BLaER1 treated with 17β-estradiol and CSF1 and Interleukin-3, amounts not matched to agents 10 nM and 100 nM (cell line): ENCODE measurements around the gene ATF6B.
"Not testable (repeated sequence)": the region's sequence is repeated elsewhere in the genome, so short reads cannot be mapped to it uniquely, and the experiment has no call there.

ENCODE experiments used
- H3K27ac ChIP-seq, 11 experiments: shearing (Covaris generic); formaldehyde crosslinking; 2 replicates each; pipeline ENCODE4 v1.8.1; 2022
- H3K27me3 ChIP-seq, 11 experiments: shearing (Covaris generic); formaldehyde crosslinking; 2 replicates each; pipeline ENCODE4 v1.8.1; 2022
- H3K36me3 ChIP-seq, 11 experiments: shearing (Covaris generic); formaldehyde crosslinking; 2 replicates each; pipeline ENCODE4 v1.8.1; 2022
- H3K4me1 ChIP-seq, 10 experiments: shearing (Covaris generic); formaldehyde crosslinking; 2 replicates each; pipeline ENCODE4 v1.8.1; 2022
- H3K4me2 ChIP-seq, 11 experiments: shearing (Covaris generic); formaldehyde crosslinking; 2 replicates each; pipeline ENCODE4 v1.8.1; 2022
- H3K4me3 ChIP-seq, 10 experiments: shearing (Covaris generic); formaldehyde crosslinking; 2 replicates each; pipeline ENCODE4 v1.8.1; 2022
- H3K9ac ChIP-seq, 11 experiments: shearing (Covaris generic); formaldehyde crosslinking; 2 replicates each; pipeline ENCODE4 v1.8.1; 2022
- H3K9me3 ChIP-seq, 11 experiments: shearing (Covaris generic); formaldehyde crosslinking; replicated peaks in 1 of 11; 2 replicates each; pipeline ENCODE4 v1.8.1; 2022
- H4K20me1 ChIP-seq, 11 experiments: shearing (Covaris generic); formaldehyde crosslinking; 2 replicates each; pipeline ENCODE4 v1.8.1; 2022
- Cebpa-rat ChIP-seq, 11 experiments: shearing (Covaris generic); IDR thresholded peaks; 2 replicates each; pipeline ENCODE4 v1.8.1; 2022

ATF6B gene

GRCh38 chr6:32146687-32147086, 18.6 kb upstream of the ATF6B start:
- H3K4me3 ChIP-seq, result no peak overlapping the region
- H4K20me1 ChIP-seq, result no peaks in the 10 kb centered on the region
- H3K4me1 ChIP-seq, result peaks cover 0 to 6% (median 1%) of the 10 kb centered on the region in 10 experiments; a peak in 6 of 20 replicates
- H3K36me3 ChIP-seq, result no peaks in the 10 kb centered on the region
- H3K27me3 ChIP-seq, result peaks cover 0 to 19% (median 8%) of the 10 kb centered on the region in 11 experiments; a peak in 10 of 22 replicates
- H3K4me2 ChIP-seq, result no peak overlapping the region
- no peak overlapping the region for H3K27ac ChIP-seq
- peaks cover 0 to 9% (median 6%) of the 10 kb centered on the region in 11 experiments; a peak in 8 of 22 replicates for H3K9me3 ChIP-seq
- no peak for TF ChIP-seq Cebpa-rat (IDR thresholded peaks at IDR 0.05)
- H3K9ac ChIP-seq, result no peak overlapping the region

- no peak overlapping the region for H3K9ac ChIP-seq
- H3K4me3 ChIP-seq, result no peak overlapping the region
- no peak overlapping the region for H3K4me2 ChIP-seq
- no peaks in the 10 kb centered on the region for H4K20me1 ChIP-seq
- TF ChIP-seq Cebpa-rat (IDR thresholded peaks at IDR 0.05), result no peak
- peaks cover 0 to 7% (median under 1%) of the 10 kb centered on the region in 10 experiments; a peak in 6 of 20 replicates for H3K4me1 ChIP-seq
- peaks cover 0 to 9% (median 6%) of the 10 kb centered on the region in 11 experiments; a peak in 8 of 22 replicates for H3K9me3 ChIP-seq
- no peak overlapping the region for H3K27ac ChIP-seq
- peaks cover 0 to 19% (median 8%) of the 10 kb centered on the region in 11 experiments; a peak in 10 of 22 replicates for H3K27me3 ChIP-seq
- no peaks in the 10 kb centered on the region for H3K36me3 ChIP-seq
Measured at GRCh38 chr6:32146287-32146686, 18.2 kb upstream of the ATF6B start.

GRCh38 chr6:32144238-32144637, 16.2 kb upstream of the ATF6B start:
- H3K27me3 ChIP-seq, result peaks cover 0 to 19% (median 8%) of the 10 kb centered on the region in 11 experiments; a peak in 9 of 22 replicates
- not testable (repeated sequence) for H3K4me1 ChIP-seq, H3K4me2 ChIP-seq, H3K9me3 ChIP-seq, H4K20me1 ChIP-seq, H3K4me3 ChIP-seq, H3K36me3 ChIP-seq, H3K9ac ChIP-seq, H3K27ac ChIP-seq

GRCh38 chr6:32140420-32141046, 12.5 kb upstream of the ATF6B start:
- Histone ChIP-seq H3K36me3 (no peaks in the 10 kb centered on the region), H3K4me1 (peaks cover 0 to 7% (median 0%) of the 10 kb centered on the region in 10 experiments; a peak in 4 of 20 replicates), H3K27me3 (no peaks in the 10 kb centered on the region), H4K20me1 (no peaks in the 10 kb centered on the region), H3K4me2 (no peak overlapping the region), H3K4me3 (no peak overlapping the region), H3K27ac (no peak overlapping the region), H3K9me3 (no peaks in the 10 kb centered on the region), H3K9ac (no peak overlapping the region)
- no peak for TF ChIP-seq Cebpa-rat (IDR thresholded peaks at IDR 0.05)

GRCh38 chr6:32139590-32139989, 11.5 kb upstream of the ATF6B start:
- Histone ChIP-seq H3K27ac (no peak overlapping the region), H3K9me3 (no peaks in the 10 kb centered on the region), H4K20me1 (no peaks in the 10 kb centered on the region), H3K9ac (no peak overlapping the region), H3K4me2 (no peak overlapping the region), H3K4me1 (peaks cover 0 to 7% (median 0%) of the 10 kb centered on the region in 10 experiments; a peak in 4 of 20 replicates), H3K4me3 (no peak overlapping the region), H3K36me3 (no peaks in the 10 kb centered on the region), H3K27me3 (no peaks in the 10 kb centered on the region)
- no peak for TF ChIP-seq Cebpa-rat (IDR thresholded peaks at IDR 0.05)

- Histone ChIP-seq H3K4me3 (no peak overlapping the region), H3K9me3 (no peaks in the 10 kb centered on the region), H3K36me3 (no peaks in the 10 kb centered on the region), H3K9ac (no peak overlapping the region), H3K4me1 (peaks cover 0 to 7% (median 0%) of the 10 kb centered on the region in 10 experiments; a peak in 4 of 20 replicates), H3K27ac (no peak overlapping the region), H4K20me1 (no peaks in the 10 kb centered on the region), H3K4me2 (no peak overlapping the region), H3K27me3 (no peaks in the 10 kb centered on the region)
- no peak for TF ChIP-seq Cebpa-rat (IDR thresholded peaks at IDR 0.05)
Measured at GRCh38 chr6:32137454-32137853, 9.4 kb upstream of the ATF6B start.

GRCh38 chr6:32133786-32134185, 5.7 kb upstream of the ATF6B start:
- no peaks in the 10 kb centered on the region for H3K36me3 ChIP-seq
- no peak overlapping the region for H3K9ac ChIP-seq
- H3K4me3 ChIP-seq, result no peak overlapping the region
- TF ChIP-seq Cebpa-rat (IDR thresholded peaks at IDR 0.05), result no peak
- H3K27me3 ChIP-seq, result no peaks in the 10 kb centered on the region
- H3K4me1 ChIP-seq, result peaks cover 9 to 17% (median 11%) of the 10 kb centered on the region in 10 experiments
- no peaks in the 10 kb centered on the region for H3K9me3 ChIP-seq
- no peak overlapping the region for H3K4me2 ChIP-seq
- H3K27ac ChIP-seq, result no peak overlapping the region
- no peaks in the 10 kb centered on the region for H4K20me1 ChIP-seq

- no peak overlapping the region for H3K4me2 ChIP-seq
- H3K4me3 ChIP-seq, result no peak overlapping the region
- no peaks in the 10 kb centered on the region for H3K27me3 ChIP-seq
- no peaks in the 10 kb centered on the region for H3K9me3 ChIP-seq
- TF ChIP-seq Cebpa-rat (IDR thresholded peaks at IDR 0.05), result no peak
- H3K9ac ChIP-seq, result no peak overlapping the region
- peaks cover 16 to 26% (median 20%) of the 10 kb centered on the region in 10 experiments for H3K4me1 ChIP-seq
- H3K27ac ChIP-seq, result no peak overlapping the region
- H3K36me3 ChIP-seq, result no peaks in the 10 kb centered on the region; a peak in 1 of 22 replicates
- H4K20me1 ChIP-seq, result no peaks in the 10 kb centered on the region
Measured at GRCh38 chr6:32132110-32132509, 4.1 kb upstream of the ATF6B start.

GRCh38 chr6:32131439-32131948, 3.4 kb upstream of the ATF6B start:
- Histone ChIP-seq H3K27ac (no peak overlapping the region), H3K27me3 (no peaks in the 10 kb centered on the region), H3K9ac (no peak overlapping the region), H3K4me3 (no peak overlapping the region), H3K36me3 (peaks cover 0 to 6% (median 3%) of the 10 kb centered on the region in 11 experiments; a peak in 19 of 22 replicates), H3K9me3 (no peaks in the 10 kb centered on the region), H3K4me2 (no peak overlapping the region), H3K4me1 (peaks cover 22 to 32% (median 26%) of the 10 kb centered on the region in 10 experiments), H4K20me1 (no peaks in the 10 kb centered on the region)
- TF ChIP-seq Cebpa-rat (IDR thresholded peaks at IDR 0.05), result no peak
